AG08395 (cell line): ENCODE measurements around the gene WWP2.
A peak's percentile ranks its signal among the peaks of the same experiment; 100 is the strongest.
"Not testable (repeated sequence)": the region's sequence is repeated elsewhere in the genome, so short reads cannot be mapped to it uniquely, and the experiment has no call there.

Experiments
- DNase-seq: peaks from one replicate; pipeline ENCODE4 v3.0.0; 2012; ENCODE audit warnings: mixed read lengths, low spot score

The WWP2 gene

GRCh38 chr16:69943241-69944036 lies 181.3 kb downstream of the WWP2 start:
- DNase-seq: not testable (repeated sequence)

- not testable (repeated sequence) for DNase-seq
Measured at GRCh38 chr16:69950411-69950810, 188.3 kb downstream of the WWP2 start.

- not testable (repeated sequence) for DNase-seq
Measured at GRCh38 chr16:69951017-69951671, 189.0 kb downstream of the WWP2 start, which contains the start of gene CLEC18A. Gene CLEC18A (plus strand): TSS chr16:69951334. CDS start chr16:69951367, 33 bp downstream.

GRCh38 chr16:69951672-69952031 lies 189.5 kb downstream of the WWP2 start:
- DNase-seq: not testable (repeated sequence)

- not testable (repeated sequence) for DNase-seq
Measured at GRCh38 chr16:69952116-69952515, 190.0 kb downstream of the WWP2 start.

GRCh38 chr16:69952572-69953355 lies 190.6 kb downstream of the WWP2 start:
- DNase-seq: not testable (repeated sequence)

GRCh38 chr16:69954241-69954640 lies 192.1 kb downstream of the WWP2 start:
- DNase-seq: not testable (repeated sequence)

- not testable (repeated sequence) for DNase-seq
Measured at GRCh38 chr16:69963312-69963711, 201.2 kb downstream of the WWP2 start.

GRCh38 chr16:69964960-69965660 lies 203.0 kb downstream of the WWP2 start:
- peak; percentile 10 for DNase-seq

- DNase-seq: not testable (repeated sequence)
Measured at GRCh38 chr16:69965661-69966054, 203.5 kb downstream of the WWP2 start.

- DNase-seq: not testable (repeated sequence)
Measured at GRCh38 chr16:69967688-69968087, 205.6 kb downstream of the WWP2 start.

GRCh38 chr16:69968125-69968524 lies 206.0 kb downstream of the WWP2 start:
- DNase-seq: not testable (repeated sequence)

- not testable (repeated sequence) for DNase-seq
Measured at GRCh38 chr16:69969657-69970056, 207.5 kb downstream of the WWP2 start.

GRCh38 chr16:69972120-69972519 lies 210.0 kb downstream of the WWP2 start:
- DNase-seq: not testable (repeated sequence)

GRCh38 chr16:69972935-69973334 lies 210.8 kb downstream of the WWP2 start:
- not testable (repeated sequence) for DNase-seq

GRCh38 chr16:69985196-69985595 lies 223.1 kb downstream of the WWP2 start:
- not testable (repeated sequence) for DNase-seq
